Tibial nerve (tissue), 3 donors: Measurements from ENCODE around the gene HFM1.

ENCODE experiments used
- POLR2A ChIP-seq, 2 donors: fragments of 450-650 bp; IDR thresholded peaks; one replicate each; pipeline ENCODE4 v1.6.1; 2017; ENCODE audit warnings: antibody characterized with exemption in 2 of 2, mild to moderate bottlenecking in 2 of 2, moderate library complexity in 2 of 2
- TF ChIP-seq, protein P1 (sequence below), 5 experiments: fragments of 200-600 bp in 3 of 5; fragments of 450-650 bp in 2 of 5; sonication (generic) in 3 of 5; IDR thresholded peaks; one replicate each; pipeline ENCODE4 v1.5.1; 2016 to 2019; ENCODE audit warnings: antibody characterized with exemption in 5 of 5, mild to moderate bottlenecking in 3 of 5, moderate library complexity in 2 of 5

GRCh38 chr1:91439016-91439415 lies 34.4 kb upstream of the HFM1 start:
- TF ChIP-seq, protein P1, sequence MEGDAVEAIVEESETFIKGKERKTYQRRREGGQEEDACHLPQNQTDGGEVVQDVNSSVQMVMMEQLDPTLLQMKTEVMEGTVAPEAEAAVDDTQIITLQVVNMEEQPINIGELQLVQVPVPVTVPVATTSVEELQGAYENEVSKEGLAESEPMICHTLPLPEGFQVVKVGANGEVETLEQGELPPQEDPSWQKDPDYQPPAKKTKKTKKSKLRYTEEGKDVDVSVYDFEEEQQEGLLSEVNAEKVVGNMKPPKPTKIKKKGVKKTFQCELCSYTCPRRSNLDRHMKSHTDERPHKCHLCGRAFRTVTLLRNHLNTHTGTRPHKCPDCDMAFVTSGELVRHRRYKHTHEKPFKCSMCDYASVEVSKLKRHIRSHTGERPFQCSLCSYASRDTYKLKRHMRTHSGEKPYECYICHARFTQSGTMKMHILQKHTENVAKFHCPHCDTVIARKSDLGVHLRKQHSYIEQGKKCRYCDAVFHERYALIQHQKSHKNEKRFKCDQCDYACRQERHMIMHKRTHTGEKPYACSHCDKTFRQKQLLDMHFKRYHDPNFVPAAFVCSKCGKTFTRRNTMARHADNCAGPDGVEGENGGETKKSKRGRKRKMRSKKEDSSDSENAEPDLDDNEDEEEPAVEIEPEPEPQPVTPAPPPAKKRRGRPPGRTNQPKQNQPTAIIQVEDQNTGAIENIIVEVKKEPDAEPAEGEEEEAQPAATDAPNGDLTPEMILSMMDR (IDR thresholded peaks at IDR 0.05), result no peak
- no peak for TF ChIP-seq POLR2A (IDR thresholded peaks at IDR 0.05)
